GM19438 (cell line): Measurements from ENCODE around the gene TRIM27.
"Not testable (repeated sequence)": the region's sequence is repeated elsewhere in the genome, so short reads cannot be mapped to it uniquely, and the experiment has no call there.

ENCODE experiments used
- ATAC-seq: cut with Tn5 transposase; IDR thresholded peaks from one replicate; pipeline ENCODE4 v1.9.1; 2021; ENCODE audit warnings: low read depth; ENCODE audit not compliant: unreplicated experiment

TRIM27 gene

DNA sequence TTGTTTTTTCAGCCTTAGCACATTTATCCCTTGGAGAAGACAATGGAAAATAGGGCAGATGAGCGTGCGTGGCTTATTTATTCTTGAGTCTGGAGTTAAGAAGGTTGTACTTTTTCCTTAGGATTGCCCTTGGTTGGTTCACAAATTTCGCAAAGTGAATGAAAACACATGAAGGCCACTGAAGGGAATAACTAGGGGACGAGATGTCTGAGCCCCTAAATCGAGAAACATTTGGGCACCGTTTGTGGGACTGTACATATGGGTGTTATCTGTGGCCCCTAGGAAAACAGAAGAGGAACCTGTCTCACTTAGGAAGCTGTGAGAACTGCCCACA lies 19.4 kb upstream of the TRIM27 start:
- ATAC-seq, result no peak

DNA sequence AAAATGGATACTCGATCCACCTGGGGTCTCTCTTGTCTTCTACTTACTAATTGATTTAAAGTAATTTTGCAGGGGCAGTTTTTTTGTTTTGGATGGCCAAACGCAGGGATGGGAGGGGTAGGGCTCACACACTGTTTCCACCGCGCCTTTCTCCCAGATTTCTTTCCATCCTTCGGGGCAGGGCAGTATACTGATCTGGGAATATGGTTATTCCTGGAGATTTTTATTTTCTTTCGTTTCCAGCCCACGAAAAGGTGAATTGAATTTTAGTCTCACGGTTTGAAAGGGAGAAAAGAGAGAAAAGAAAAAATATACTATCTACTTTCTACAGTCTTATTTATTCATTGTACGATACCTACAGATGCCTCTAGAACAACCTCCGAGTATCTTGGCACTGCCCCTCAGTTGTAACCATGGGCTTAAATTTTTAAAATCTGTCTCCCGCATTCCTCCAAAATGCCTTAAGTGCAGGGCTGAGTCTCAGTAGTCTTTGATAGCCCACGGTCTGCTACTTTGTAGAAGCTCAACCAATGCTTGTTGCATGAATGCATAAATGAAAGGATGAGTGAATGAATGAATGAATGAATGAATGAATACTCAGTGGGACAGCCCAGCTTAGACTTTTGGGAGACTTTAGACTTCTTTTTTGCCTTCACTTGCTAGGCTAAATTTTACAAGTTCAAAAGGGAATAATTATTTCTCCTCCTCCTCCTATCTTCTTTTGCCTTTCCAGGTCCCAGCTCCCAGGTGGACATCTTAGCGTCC lies 18.1 kb upstream of the TRIM27 start:
- ATAC-seq, result no peak

- ATAC-seq, result peak; percentile 45
These were observed 17.3 kb upstream of the TRIM27 start for GRCh38 chr6:28940858-28941683.

GRCh38 chr6:28940294-28940857 lies 16.6 kb upstream of the TRIM27 start:
- peak; percentile 29 for ATAC-seq

GRCh38 chr6:28933069-28933468 lies 9.3 kb upstream of the TRIM27 start:
- ATAC-seq, result no peak

- ATAC-seq, result no peak
These were observed 6.3 kb upstream of the TRIM27 start for GRCh38 chr6:28929887-28930620.

GRCh38 chr6:28929339-28929738 lies 5.6 kb upstream of the TRIM27 start:
- ATAC-seq, result not testable (repeated sequence)

GRCh38 chr6:28927846-28928245 lies 4.1 kb upstream of the TRIM27 start:
- no peak for ATAC-seq

GRCh38 chr6:28922821-28923317 lies 916 bp downstream of the TRIM27 start:
- ATAC-seq, result peak; percentile 32

DNA sequence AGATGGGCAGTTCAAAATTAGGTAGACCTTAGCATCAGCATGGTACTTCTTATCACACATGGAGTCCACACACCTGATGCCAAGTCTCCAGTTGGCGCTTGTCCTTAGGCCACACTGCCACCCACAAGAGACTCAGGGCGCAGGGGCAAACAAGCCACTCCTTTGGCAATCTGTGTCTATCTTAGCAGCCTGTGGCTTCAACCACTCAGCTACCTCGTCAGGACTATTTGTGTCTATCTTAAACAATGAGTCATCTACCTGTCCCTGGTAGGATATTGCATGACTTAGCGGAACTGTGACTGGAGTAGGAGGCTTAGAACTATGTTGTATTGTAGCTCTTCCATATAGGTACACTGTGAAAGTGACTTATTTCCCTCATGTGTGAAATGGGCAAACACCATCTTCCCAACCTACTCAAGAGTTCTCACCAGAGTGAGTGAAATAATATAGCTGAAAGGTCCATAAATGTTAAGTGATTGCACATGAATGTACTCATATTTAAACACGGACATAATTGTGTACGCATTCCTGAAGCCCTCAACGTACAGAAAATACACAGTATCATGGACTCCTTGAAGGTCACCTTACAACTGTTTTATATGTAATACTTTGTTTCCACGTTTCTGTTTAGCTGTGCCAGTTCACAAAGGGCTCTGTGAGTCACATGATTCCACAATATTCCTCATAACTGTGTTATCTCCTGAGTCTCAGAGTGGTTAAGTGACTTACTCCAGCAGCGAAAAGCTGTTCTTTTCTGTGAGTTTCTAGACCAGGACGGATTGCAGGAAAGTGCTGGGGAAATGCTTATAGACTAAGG lies 1.6 kb downstream of the TRIM27 start:
- no peak for ATAC-seq

GRCh38 chr6:28920281-28920680 lies 3.5 kb downstream of the TRIM27 start:
- ATAC-seq, result no peak

GRCh38 chr6:28914941-28915340 lies 8.8 kb downstream of the TRIM27 start:
- ATAC-seq, result no peak

GRCh38 chr6:28910901-28911690 lies 12.7 kb downstream of the TRIM27 start:
- no peak for ATAC-seq

GRCh38 chr6:28907394-28907793 lies 16.4 kb downstream of the TRIM27 start:
- ATAC-seq, result no peak

GRCh38 chr6:28906669-28907068 lies 17.1 kb downstream of the TRIM27 start:
- no peak for ATAC-seq

- ATAC-seq, result no peak
These were observed 20.1 kb downstream of the TRIM27 start for GRCh38 chr6:28903686-28904085.

- no peak for ATAC-seq
These were observed 22.0 kb downstream of the TRIM27 start for GRCh38 chr6:28901831-28902230.

GRCh38 chr6:28900577-28901256 lies 23.1 kb downstream of the TRIM27 start:
- no peak for ATAC-seq

- ATAC-seq, result no peak
These were observed 25.1 kb downstream of the TRIM27 start for GRCh38 chr6:28898710-28898965.
